ACC112 (cell line): ENCODE data around the gene MMRN2.

ENCODE experiments used
- H2AFZ ChIP-seq: fragments of 200-600 bp; sonication (generic); one replicate; pipeline ENCODE4 v1.6.0; 2017; ENCODE audit warnings: antibody characterized with exemption, low read length; ENCODE audit not compliant: unreplicated experiment
- H3K27ac ChIP-seq: fragments of 200-600 bp; sonication (generic); 2 replicates; pipeline ENCODE4 v1.5.1; 2014; ENCODE audit warnings: low read depth, mild to moderate bottlenecking, antibody characterized with exemption, low read length, moderate library complexity
- H3K27me3 ChIP-seq: fragments of 200-600 bp; sonication (generic); 2 replicates; pipeline ENCODE4 v1.6.1; 2014; ENCODE audit warnings: mild to moderate bottlenecking, antibody characterized with exemption, low read length, moderate library complexity, mixed read lengths; ENCODE audit not compliant: insufficient read depth
- H3K36me3 ChIP-seq: fragments of 200-600 bp; sonication (generic); 2 replicates; pipeline ENCODE4 v1.6.1; 2016; ENCODE audit warnings: mild to moderate bottlenecking, antibody characterized with exemption, low read length, moderate library complexity, mixed read lengths; ENCODE audit not compliant: insufficient read depth
- H3K4me1 ChIP-seq: fragments of 200-600 bp; sonication (generic); one replicate; pipeline ENCODE4 v1.6.1; 2016; ENCODE audit warnings: low read length, mixed read lengths; ENCODE audit not compliant: insufficient read depth, unreplicated experiment, control insufficient read depth
- H3K4me3 ChIP-seq: fragments of 200-600 bp; sonication (generic); 2 replicates; pipeline ENCODE4 v1.5.1; 2014; ENCODE audit warnings: mild to moderate bottlenecking, low read depth, low read length
- H3K79me2 ChIP-seq: fragments of 200-600 bp; sonication (generic); one replicate; pipeline ENCODE4 v1.6.0; 2016; ENCODE audit warnings: low read length; ENCODE audit not compliant: control insufficient read depth, unreplicated experiment, insufficient read depth

The MMRN2 gene

DNA sequence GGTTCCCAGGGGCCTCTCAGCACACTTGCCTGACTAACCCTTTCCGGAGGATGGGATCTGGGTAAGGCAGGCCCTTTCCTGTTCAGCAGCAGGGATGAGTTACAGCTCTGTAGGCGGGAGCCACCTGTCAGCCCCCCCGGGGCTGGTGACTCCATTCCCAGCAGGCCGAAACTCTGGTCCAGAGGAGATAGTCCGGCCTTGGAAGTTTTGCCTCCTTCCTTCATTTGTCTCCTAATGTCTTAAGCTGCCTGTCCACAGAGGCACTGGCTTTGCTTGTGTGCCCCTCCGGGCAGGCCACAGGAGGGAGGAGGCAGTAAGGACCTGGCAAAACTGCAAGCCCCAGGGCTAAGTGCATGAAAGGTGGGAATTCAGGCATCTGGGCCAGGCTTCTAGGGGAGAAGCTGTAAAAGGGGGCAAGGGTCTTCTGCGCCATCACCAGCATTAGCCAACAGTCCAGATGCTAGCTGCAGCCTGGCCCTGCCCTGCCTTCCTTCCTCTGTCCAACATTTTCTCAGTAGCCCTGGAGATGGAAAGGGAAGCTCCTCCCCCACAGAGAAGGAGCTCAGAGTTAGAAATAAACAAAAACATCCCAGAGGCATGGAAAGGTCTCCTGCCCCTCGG is 12.1 kb upstream of the MMRN2 start:
- no peaks in the 10 kb centered on the region for H3K36me3 ChIP-seq
- H3K27me3 ChIP-seq = no peaks in the 10 kb centered on the region
- H3K79me2 ChIP-seq = no peaks in the 10 kb centered on the region
- H3K4me1 ChIP-seq = peaks cover 47% of the 10 kb centered on the region
- no peak overlapping the region for H2AFZ ChIP-seq
- peak overlapping the region; percentile 86 for H3K4me3 ChIP-seq
- peak overlapping the region; percentile 86 for H3K27ac ChIP-seq

DNA sequence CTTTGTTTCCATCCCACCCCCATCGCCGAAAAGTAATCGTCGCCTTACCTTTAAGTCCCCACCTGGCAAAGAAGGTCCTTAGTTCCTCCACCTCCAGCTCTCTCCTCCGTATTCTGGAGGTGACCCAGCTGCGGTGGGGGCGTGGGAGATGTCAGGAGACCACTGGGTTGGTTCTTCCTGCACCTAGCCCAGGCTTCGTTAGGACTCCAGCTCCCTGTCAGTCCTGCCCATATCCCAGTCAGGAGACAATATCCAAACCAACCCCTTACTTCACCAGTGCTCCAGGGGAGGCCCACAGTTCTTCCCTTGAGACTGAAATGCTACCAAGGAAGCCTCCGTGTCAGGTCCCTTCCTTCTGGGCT is 11.6 kb upstream of the MMRN2 start:
- H3K79me2 ChIP-seq = no peaks in the 10 kb centered on the region
- H2AFZ ChIP-seq = no peak overlapping the region
- H3K4me3 ChIP-seq = peak overlapping the region; percentile 86
- peaks cover 47% of the 10 kb centered on the region for H3K4me1 ChIP-seq
- no peaks in the 10 kb centered on the region for H3K36me3 ChIP-seq
- no peak overlapping the region for H3K27ac ChIP-seq
- no peaks in the 10 kb centered on the region for H3K27me3 ChIP-seq

DNA sequence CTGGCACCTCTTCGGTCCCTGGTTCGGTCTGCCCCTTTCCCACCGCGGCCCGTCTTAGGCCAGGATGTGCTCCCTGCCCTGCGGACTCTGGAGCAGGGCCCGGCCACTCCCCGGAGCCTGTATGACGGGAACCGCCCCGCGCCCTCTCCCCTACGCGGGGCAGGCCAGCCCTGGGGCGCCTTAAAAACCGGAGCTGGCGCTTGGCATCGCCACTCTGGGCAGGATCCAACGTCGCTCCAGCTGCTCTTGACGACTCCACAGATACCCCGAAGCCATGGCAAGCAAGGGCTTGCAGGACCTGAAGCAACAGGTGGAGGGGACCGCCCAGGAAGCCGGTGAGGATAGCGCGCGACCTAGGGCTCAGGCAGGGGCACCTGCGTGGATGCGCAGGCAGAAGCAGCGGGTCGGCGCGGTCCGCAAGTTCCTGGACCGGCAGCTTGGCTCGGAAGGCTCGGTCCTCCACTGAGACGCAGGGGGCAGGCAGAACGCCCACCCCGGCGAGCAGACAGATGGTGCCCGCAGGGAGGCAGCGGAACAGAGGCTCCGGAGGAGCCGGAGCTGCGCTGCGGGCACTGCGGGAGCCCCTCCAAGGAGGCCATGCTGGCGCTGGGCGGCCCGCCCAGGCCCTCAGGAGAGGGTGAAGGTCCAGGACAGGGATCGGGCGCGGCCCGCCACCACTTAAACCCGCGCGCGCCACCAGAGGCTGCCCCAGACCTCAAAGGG is 11.0 kb upstream of the MMRN2 start, which contains the start of gene ADIRF:
Gene ADIRF, plus strand, starts transcription at position 212 of the 723 bp plus-strand sequence. Its CDS starts 63 bp downstream, at position 275.
- Histone ChIP-seq H3K4me1 (peaks cover 47% of the 10 kb centered on the region), H3K79me2 (no peaks in the 10 kb centered on the region), H3K27me3 (no peaks in the 10 kb centered on the region), H3K36me3 (no peaks in the 10 kb centered on the region), H3K27ac (no peak within 1 kb of the TSS), H2AFZ (no peak within 1 kb of the TSS), H3K4me3 (peak within 1 kb of the TSS; percentile 86)

DNA sequence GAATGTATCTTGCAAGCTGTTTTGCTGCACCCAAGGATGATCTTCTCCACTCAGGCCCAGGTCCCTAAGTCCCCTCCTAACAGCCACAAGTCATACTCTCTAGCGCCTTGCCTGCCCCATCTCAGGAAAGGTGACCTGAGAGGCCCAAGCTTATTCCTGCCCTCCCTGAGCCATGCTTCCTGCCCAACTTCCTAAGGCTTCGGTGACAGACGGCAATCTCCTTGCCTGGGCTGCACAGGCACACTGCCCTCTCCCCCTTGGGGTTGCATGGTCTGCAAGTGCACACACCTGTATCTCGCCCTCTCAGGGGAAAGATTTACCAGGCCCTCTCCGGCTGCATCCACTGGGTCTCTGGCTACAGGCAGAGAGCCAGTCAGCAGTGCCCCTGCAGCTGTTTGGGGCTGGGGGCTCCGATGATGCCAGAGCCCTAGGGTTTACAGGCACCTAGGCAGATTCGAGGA is 10.1 kb upstream of the MMRN2 start:
- Histone ChIP-seq H3K79me2 (no peaks in the 10 kb centered on the region), H3K27ac (no peak overlapping the region), H3K27me3 (no peaks in the 10 kb centered on the region), H3K36me3 (no peaks in the 10 kb centered on the region), H3K4me3 (no peak overlapping the region), H3K4me1 (peaks cover 47% of the 10 kb centered on the region), H2AFZ (no peak overlapping the region)

DNA sequence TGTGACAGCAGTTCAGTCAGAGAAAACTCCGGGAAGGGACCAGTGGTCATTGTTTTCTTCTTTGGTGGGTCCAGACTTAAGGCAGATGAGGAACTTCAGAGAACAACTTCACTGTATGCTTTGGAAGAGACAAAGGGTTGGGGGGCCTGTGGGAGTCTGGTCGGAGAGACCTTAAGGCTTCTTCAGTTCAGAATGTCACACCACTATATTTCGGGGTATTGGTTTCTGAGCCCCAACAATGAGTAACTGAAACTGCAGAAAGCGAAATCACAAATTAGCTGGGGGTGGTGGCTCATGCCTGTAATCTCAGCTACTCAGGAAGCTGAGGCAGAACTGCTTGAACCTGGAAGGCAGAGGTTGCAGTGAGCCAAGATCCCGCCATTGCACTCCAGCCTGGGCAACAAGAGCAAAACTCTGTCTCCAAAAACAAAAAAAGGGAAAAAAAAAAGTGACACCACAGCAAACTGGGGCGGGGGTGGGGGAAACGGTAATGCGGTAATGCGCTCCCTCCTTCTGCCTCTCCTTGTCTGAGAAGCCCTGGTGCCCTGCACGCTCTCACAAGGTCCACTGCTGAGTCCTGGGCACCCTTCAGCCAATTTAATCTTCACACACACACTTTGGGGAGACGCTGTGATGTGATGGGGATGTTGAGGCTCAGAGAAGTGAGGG is 8.7 kb upstream of the MMRN2 start:
- H3K27me3 ChIP-seq = no peaks in the 10 kb centered on the region
- H3K4me3 ChIP-seq = peak overlapping the region; percentile 38; the same call in 1 of the 2 replicates
- peaks cover 39% of the 10 kb centered on the region for H3K4me1 ChIP-seq
- H2AFZ ChIP-seq = peak overlapping the region; percentile 67
- H3K27ac ChIP-seq = 0 out of 2 replicates have a peak overlapping the region, but pooled peaks have one; percentile 12
- H3K36me3 ChIP-seq = no peaks in the 10 kb centered on the region
- no peaks in the 10 kb centered on the region for H3K79me2 ChIP-seq

DNA sequence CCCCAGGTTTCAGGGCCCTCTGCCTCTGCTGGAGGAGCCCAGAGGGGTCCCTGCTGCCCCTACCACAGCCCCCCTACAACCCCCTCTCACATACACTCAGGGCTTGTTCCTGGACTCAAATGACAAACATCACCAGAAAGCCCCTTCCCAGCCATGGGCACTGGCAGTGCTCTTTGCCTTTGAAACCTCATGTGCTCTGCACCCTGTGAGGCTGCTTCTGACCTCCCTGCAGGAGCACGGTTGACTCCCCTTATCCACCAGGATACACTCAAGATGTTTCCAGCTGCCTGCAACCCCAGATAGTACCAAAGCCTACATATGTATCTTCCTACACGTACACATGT is 7.4 kb upstream of the MMRN2 start:
- Histone ChIP-seq H3K79me2 (no peaks in the 10 kb centered on the region), H3K36me3 (no peaks in the 10 kb centered on the region), H3K27me3 (no peaks in the 10 kb centered on the region), H3K4me1 (peaks cover 43% of the 10 kb centered on the region), H2AFZ (no peak overlapping the region), H3K27ac (no peak overlapping the region), H3K4me3 (no peak overlapping the region)

DNA sequence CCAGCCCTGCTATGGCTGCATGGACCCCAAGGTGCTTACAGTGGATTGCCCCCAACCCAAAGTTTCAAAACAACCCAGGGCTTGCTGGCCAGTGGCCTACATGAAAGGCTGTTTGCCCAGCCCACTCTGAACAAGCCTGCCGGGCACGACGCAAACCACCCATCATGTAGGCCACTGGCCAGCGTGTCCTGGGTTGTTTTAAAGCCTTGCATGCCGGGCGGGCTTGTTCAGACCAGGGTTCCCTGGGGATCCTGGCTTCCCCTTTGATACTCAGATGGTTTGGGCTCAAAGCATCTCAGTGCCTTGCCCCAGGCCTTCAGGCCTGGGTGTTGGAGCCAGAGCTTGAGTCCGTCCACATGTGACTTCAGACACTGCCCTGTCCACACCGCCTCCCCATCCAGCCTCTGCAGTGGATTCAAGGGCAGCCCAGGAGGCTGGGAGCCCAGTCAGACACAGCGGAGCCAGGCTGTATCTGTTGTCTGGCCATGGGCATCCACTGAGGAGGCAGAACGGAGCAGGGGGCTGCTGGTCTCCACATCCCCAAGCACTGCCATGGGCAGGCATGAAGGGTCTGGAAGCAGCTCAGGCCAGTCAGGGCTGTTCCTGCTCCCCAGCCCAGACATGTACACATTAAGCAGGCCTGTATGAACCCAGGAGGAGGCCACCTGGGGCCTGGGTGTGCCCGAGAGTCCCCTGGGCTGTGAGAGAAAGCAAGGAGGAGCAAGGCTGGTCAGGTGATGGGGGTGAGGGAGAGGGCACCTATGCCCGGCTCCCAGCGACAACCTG is 6.8 kb upstream of the MMRN2 start:
- no peak overlapping the region for H3K27ac ChIP-seq
- no peaks in the 10 kb centered on the region for H3K36me3 ChIP-seq
- peaks cover 43% of the 10 kb centered on the region for H3K4me1 ChIP-seq
- H3K4me3 ChIP-seq = no peak overlapping the region
- H2AFZ ChIP-seq = no peak overlapping the region
- H3K79me2 ChIP-seq = no peaks in the 10 kb centered on the region
- H3K27me3 ChIP-seq = no peaks in the 10 kb centered on the region

DNA sequence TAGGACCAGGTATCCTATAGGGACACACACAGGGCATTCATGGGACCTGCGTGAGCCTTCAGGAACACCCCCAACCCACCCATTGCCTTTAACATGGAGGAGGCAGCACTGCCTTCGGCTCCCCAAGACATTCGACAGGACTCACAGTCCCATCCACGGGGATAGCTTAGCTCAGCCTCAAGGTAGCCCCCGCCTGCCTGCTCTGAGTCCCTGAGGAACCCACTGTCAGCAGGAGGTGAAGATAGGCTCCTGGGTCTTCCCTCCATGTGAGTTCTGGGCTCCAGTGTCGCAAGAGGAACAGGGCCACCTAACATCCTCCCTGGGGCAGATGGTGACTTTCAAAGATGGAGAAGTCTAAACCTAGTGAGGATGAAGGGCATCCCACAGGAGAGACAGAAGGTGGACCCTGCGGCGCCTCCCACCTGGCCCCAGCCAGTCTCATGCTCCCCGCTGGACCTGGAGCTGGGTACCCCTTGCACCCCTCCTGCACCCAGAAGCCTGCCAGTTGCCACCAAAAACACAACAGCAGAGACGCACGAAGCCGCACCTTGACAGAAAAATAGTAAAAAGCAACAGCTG is 6.0 kb upstream of the MMRN2 start:
- H3K79me2 ChIP-seq = no peaks in the 10 kb centered on the region
- H2AFZ ChIP-seq = no peak overlapping the region
- H3K4me1 ChIP-seq = peaks cover 43% of the 10 kb centered on the region
- no peaks in the 10 kb centered on the region for H3K27me3 ChIP-seq
- H3K4me3 ChIP-seq = no peak overlapping the region
- no peak overlapping the region for H3K27ac ChIP-seq
- no peaks in the 10 kb centered on the region for H3K36me3 ChIP-seq

DNA sequence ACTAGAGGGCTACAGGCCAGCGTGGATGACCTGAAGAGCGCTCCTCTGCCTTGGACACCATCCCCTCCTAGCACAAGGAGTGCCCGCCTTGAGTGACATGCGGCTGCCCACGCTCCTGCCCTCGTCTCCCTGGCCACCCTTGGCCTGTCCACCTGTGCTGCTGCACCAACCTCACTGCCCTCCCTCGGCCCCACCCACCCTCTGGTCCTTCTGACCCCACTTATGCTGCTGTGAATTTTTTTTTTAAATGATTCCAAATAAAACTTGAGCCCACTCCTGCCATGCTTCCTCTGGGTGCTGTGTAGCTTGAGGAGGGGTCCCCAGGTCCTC is 5.5 kb upstream of the MMRN2 start:
- Histone ChIP-seq H3K79me2 (no peaks in the 10 kb centered on the region), H3K4me3 (no peak overlapping the region), H3K27ac (no peak overlapping the region), H2AFZ (no peak overlapping the region), H3K27me3 (no peaks in the 10 kb centered on the region), H3K36me3 (no peaks in the 10 kb centered on the region), H3K4me1 (peaks cover 41% of the 10 kb centered on the region)
